Liver (tissue), 9 donors: Measurements from ENCODE around the gene SEPTIN2. TPM values are rescaled to one million over a fixed set of nuclear protein-coding genes. Genes with fewer than 3 reads are reported as not detected.
A peak's percentile ranks its signal among the peaks of the same experiment; 100 is the strongest.

ENCODE experiments used
- DNase-seq: peaks from one replicate; pipeline ENCODE4 v3.0.0-alpha.2; 2017; ENCODE audit warnings: low spot score
- H3K27ac ChIP-seq, 2 donors: one replicate each; pipeline ENCODE4 v1.7.0; 2013; ENCODE audit warnings: inconsistent platforms in 2 of 2, low read length in 2 of 2, control low read depth in 1 of 2, low read depth in 1 of 2, mild to moderate bottlenecking in 1 of 2
- H3K27me3 ChIP-seq, 4 donors: one replicate each; pipeline versions ENCODE4 v1.6.1 to v1.7.0; 2013; ENCODE audit warnings: low read length in 3 of 4, inconsistent platforms in 1 of 4, mild to moderate bottlenecking in 1 of 4, moderate library complexity in 1 of 4; ENCODE audit not compliant: control insufficient read depth in 4 of 4, insufficient read depth in 4 of 4
- H3K36me3 ChIP-seq, 4 donors: one replicate each; pipeline versions ENCODE4 v1.6.1 to v1.7.0; 2013; ENCODE audit warnings: low read length in 3 of 4, mild to moderate bottlenecking in 3 of 4, low read depth in 1 of 4, moderate library complexity in 1 of 4; ENCODE audit not compliant: control insufficient read depth in 4 of 4, insufficient read depth in 3 of 4
- H3K4me1 ChIP-seq, 4 donors: one replicate each; pipeline versions ENCODE4 v1.6.1 to v1.7.0; 2013; ENCODE audit warnings: low read length in 3 of 4, mild to moderate bottlenecking in 3 of 4, moderate library complexity in 1 of 4; ENCODE audit not compliant: control insufficient read depth in 4 of 4, insufficient read depth in 4 of 4
- H3K4me3 ChIP-seq, 3 donors: one replicate each; pipeline versions ENCODE4 v1.6.1 to v1.7.0; 2013; ENCODE audit warnings: low read length in 3 of 3, control low read depth in 1 of 3, low read depth in 1 of 3, mild to moderate bottlenecking in 1 of 3
- H3K9ac ChIP-seq, 2 donors: one replicate each; pipeline ENCODE4 v1.7.0; 2013; ENCODE audit warnings: low read length in 2 of 2, mild to moderate bottlenecking in 2 of 2, moderate library complexity in 2 of 2, control low read depth in 1 of 2, low read depth in 1 of 2
- H3K9me3 ChIP-seq, 4 donors: one replicate each; pipeline versions ENCODE4 v1.6.1 to v1.7.0; 2013; ENCODE audit warnings: low read length in 3 of 4; ENCODE audit not compliant: control insufficient read depth in 4 of 4
- EGR1 ChIP-seq, 2 donors: IDR thresholded peaks; 2 replicates each; pipeline ENCODE4 v1.6.1; 2016 to 2018; ENCODE audit warnings: antibody characterized with exemption in 2 of 2, low read depth in 2 of 2
- FOXA1 ChIP-seq: IDR thresholded peaks from 2 replicates; pipeline ENCODE4 v1.6.1; 2016; ENCODE audit warnings: antibody characterized with exemption
- FOXA2 ChIP-seq: IDR thresholded peaks from 2 replicates; pipeline ENCODE4 v1.6.1; 2016; ENCODE audit warnings: antibody characterized with exemption
- GABPA ChIP-seq, 2 donors: IDR thresholded peaks in 1 of 2; conservative IDR thresholded peaks in 1 of 2; 2 replicates each; pipeline ENCODE4 v1.6.1; 2016; ENCODE audit warnings: antibody characterized with exemption in 2 of 2, mild to moderate bottlenecking in 1 of 2, moderate library complexity in 1 of 2
- HNF4A ChIP-seq, 2 donors: conservative IDR thresholded peaks; 2 replicates each; pipeline ENCODE4 v1.6.1; 2016; ENCODE audit warnings: antibody characterized with exemption in 2 of 2, mild to moderate bottlenecking in 2 of 2
- HNF4G ChIP-seq: IDR thresholded peaks from 2 replicates; pipeline ENCODE4 v1.6.1; 2016; ENCODE audit warnings: antibody characterized with exemption
- NR2F2 ChIP-seq: IDR thresholded peaks from 2 replicates; pipeline ENCODE4 v1.6.1; 2016; ENCODE audit warnings: antibody characterized with exemption
- RAD21 ChIP-seq, 2 donors: IDR thresholded peaks; 2 replicates each; pipeline ENCODE4 v1.6.1; 2016; ENCODE audit warnings: antibody characterized with exemption in 2 of 2, mild to moderate bottlenecking in 2 of 2
- RXRA ChIP-seq, 2 donors: IDR thresholded peaks; 2 replicates each; pipeline ENCODE4 v1.6.1; 2017 to 2018; ENCODE audit warnings: antibody characterized with exemption in 2 of 2, mild to moderate bottlenecking in 1 of 2
- SP1 ChIP-seq: IDR thresholded peaks from 2 replicates; pipeline ENCODE4 v1.6.1; 2018; ENCODE audit warnings: antibody characterized with exemption, mild to moderate bottlenecking
- TAF1 ChIP-seq: conservative IDR thresholded peaks from 2 replicates; pipeline ENCODE4 v1.6.1; 2016; ENCODE audit warnings: antibody characterized with exemption, mild to moderate bottlenecking
- YY1 ChIP-seq: IDR thresholded peaks from 2 replicates; pipeline ENCODE4 v1.6.1; 2016; ENCODE audit warnings: antibody characterized with exemption, mild to moderate bottlenecking
- WGBS: extraction: QIAGEN DNeasy Blood & Tissue Kit; methylation state at CpG from one replicate; pipeline ENCODE4 v1.1.7; 2013; 5-methylcytosine and 5-hydroxymethylcytosine counted together
- polyA plus RNA-seq, 2 donors: library from polyadenylated mRNA; stranded (reverse) in 1 of 2; unstranded in 1 of 2; fragments of 200-250 nt in 1 of 2; fragments of >200 nt in 1 of 2; fragmentation: Nextera tagmentation in 1 of 2; extraction: Ambion mirVana in 1 of 2; gene quantifications; one replicate each; pipeline versions ENCODE4 v1.2.1 to v1.2.3, GENCODE V29; 2013 to 2015
- total RNA-seq, 2 donors: library from RNA; depleted of rRNA; stranded (reverse); fragments of >200 nt; gene quantifications; one replicate each; pipeline ENCODE4 v1.2.3, GENCODE V29; 2014
- TF ChIP-seq, protein P1 (sequence below): IDR thresholded peaks from 2 replicates; pipeline ENCODE4 v1.6.1; 2016; ENCODE audit warnings: antibody characterized with exemption, mild to moderate bottlenecking
- TF ChIP-seq, protein P2 (sequence below): fragments of 150-350 bp; IDR thresholded peaks from 2 replicates; pipeline ENCODE4 v1.5.1; 2017; ENCODE audit warnings: improper control_type of control experiment, low read depth, low read length; ENCODE audit not compliant: missing input control
- TF ChIP-seq, protein P3 (sequence below): IDR thresholded peaks from 2 replicates; pipeline ENCODE4 v1.6.1; 2016; ENCODE audit warnings: antibody characterized with exemption
- TF ChIP-seq, protein P4 (sequence below): IDR thresholded peaks from 2 replicates; pipeline ENCODE4 v1.6.1; 2016; ENCODE audit warnings: antibody characterized with exemption
- TF ChIP-seq, protein P5 (sequence below): IDR thresholded peaks from 2 replicates; pipeline ENCODE4 v1.6.1; 2016; ENCODE audit warnings: antibody characterized with exemption
- donor health status: healthy.
- donor health status: healthy.
- donor health status: healthy.
- donor health status: healthy.
- donor health status: healthy.

SEPTIN2 gene
- total and polyA plus RNA-seq, 4 donors: 63.7 to 147 (median 96.9) TPM

DNA sequence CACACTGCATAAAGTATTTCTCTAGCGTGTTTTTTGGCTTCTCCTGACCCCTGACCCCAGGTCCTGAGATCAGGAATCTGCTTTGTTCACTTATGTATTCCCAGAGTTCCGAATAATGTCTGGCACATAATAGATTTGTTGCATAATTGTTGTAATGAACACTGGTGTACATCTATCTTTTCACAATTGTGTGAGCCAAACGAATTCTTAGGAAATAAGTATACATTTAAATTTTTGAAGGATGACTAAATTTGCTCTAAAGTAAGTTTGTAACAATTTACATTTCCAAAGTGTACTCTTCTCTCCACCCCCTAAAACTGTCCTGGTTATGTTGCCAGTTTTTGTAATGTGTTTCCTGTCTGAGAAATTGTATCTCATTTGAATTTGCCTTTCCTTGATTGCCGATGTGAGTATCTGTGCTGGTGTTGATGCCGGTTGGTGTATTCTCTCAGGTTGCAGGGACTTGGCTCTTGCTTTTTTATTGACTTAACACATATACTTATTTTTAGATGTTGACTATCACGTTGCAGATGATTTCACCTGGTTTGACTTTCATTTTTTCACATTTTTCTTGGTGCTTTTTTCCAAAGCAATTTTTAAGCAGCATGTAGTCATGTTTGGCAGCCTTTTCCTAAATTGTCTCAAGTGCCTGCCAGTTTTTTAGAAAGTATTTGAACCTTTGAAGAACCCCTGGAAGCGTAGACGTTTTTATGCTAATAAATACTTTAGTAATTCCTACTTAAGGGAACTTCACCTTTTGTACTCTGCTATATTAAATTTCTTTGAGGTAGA lies 24.3 kb downstream of the SEPTIN2 start:
- Histone ChIP-seq H3K9me3 (no peaks in the 10 kb centered on the region), H3K4me1 (peaks cover 0 to 12% (median 2%) of the 10 kb centered on the region in 4 donors), H3K36me3 (peaks cover 16 to 73% (median 54%) of the 10 kb centered on the region in 4 donors), H3K9ac (no peak overlapping the region), H3K4me3 (no peak overlapping the region), H3K27me3 (no peaks in the 10 kb centered on the region), H3K27ac (no peak overlapping the region)
- 44% methylated on average over 8 of the region's 8 CpGs for WGBS
- DNase-seq: no peak
- TF ChIP-seq NR2F2 (no peak), HNF4A (conservative IDR thresholded peaks at IDR 0.05) (peak in 1 of 2 donors; percentile 14)

DNA sequence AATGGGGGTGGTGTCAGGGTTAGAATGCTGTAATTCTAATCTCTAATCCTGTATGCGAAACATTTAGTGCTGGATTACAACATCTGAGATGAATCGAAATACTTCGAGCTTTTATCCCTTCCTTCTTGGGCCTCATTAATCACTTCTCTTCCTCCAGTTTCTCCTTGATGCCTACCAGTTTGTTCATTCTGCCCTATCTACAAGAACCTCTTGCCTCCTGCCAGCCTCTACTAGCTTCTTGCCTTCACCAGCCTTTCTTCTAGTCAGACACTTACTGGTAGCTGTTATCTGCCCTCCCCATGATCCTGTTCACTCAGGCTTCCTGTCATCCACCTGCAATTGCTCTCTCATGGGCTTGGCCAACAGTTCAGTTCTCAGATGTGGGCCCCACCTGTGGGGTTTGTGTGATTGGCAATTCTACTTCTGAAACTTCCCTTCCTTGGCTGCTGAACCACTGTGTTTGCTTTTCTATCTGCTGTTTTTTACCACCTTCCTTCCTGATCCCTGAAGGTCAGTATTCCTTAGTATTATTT lies 25.0 kb downstream of the SEPTIN2 start:
- TF ChIP-seq HNF4G (no peak), SP1 (no peak), NR2F2 (no peak), GABPA (IDR thresholded peaks at IDR 0.05 in 1 of 2, conservative IDR thresholded peaks at IDR 0.05 in 1 of 2) (no peak), EGR1 (IDR thresholded peaks at IDR 0.05; ENCODE audit: low read depth in 2 of 2) (no peak), RXRA (IDR thresholded peaks at IDR 0.05) (no peak), HNF4A (conservative IDR thresholded peaks at IDR 0.05) (no peak), TAF1 (no peak), FOXA1 (no peak), YY1 (no peak), FOXA2 (no peak), RAD21 (IDR thresholded peaks at IDR 0.05) (no peak)
- TF ChIP-seq, protein P1, sequence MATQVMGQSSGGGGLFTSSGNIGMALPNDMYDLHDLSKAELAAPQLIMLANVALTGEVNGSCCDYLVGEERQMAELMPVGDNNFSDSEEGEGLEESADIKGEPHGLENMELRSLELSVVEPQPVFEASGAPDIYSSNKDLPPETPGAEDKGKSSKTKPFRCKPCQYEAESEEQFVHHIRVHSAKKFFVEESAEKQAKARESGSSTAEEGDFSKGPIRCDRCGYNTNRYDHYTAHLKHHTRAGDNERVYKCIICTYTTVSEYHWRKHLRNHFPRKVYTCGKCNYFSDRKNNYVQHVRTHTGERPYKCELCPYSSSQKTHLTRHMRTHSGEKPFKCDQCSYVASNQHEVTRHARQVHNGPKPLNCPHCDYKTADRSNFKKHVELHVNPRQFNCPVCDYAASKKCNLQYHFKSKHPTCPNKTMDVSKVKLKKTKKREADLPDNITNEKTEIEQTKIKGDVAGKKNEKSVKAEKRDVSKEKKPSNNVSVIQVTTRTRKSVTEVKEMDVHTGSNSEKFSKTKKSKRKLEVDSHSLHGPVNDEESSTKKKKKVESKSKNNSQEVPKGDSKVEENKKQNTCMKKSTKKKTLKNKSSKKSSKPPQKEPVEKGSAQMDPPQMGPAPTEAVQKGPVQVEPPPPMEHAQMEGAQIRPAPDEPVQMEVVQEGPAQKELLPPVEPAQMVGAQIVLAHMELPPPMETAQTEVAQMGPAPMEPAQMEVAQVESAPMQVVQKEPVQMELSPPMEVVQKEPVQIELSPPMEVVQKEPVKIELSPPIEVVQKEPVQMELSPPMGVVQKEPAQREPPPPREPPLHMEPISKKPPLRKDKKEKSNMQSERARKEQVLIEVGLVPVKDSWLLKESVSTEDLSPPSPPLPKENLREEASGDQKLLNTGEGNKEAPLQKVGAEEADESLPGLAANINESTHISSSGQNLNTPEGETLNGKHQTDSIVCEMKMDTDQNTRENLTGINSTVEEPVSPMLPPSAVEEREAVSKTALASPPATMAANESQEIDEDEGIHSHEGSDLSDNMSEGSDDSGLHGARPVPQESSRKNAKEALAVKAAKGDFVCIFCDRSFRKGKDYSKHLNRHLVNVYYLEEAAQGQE: no peak
- TF ChIP-seq, protein P2, sequence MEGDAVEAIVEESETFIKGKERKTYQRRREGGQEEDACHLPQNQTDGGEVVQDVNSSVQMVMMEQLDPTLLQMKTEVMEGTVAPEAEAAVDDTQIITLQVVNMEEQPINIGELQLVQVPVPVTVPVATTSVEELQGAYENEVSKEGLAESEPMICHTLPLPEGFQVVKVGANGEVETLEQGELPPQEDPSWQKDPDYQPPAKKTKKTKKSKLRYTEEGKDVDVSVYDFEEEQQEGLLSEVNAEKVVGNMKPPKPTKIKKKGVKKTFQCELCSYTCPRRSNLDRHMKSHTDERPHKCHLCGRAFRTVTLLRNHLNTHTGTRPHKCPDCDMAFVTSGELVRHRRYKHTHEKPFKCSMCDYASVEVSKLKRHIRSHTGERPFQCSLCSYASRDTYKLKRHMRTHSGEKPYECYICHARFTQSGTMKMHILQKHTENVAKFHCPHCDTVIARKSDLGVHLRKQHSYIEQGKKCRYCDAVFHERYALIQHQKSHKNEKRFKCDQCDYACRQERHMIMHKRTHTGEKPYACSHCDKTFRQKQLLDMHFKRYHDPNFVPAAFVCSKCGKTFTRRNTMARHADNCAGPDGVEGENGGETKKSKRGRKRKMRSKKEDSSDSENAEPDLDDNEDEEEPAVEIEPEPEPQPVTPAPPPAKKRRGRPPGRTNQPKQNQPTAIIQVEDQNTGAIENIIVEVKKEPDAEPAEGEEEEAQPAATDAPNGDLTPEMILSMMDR: no peak
- TF ChIP-seq, protein P3, sequence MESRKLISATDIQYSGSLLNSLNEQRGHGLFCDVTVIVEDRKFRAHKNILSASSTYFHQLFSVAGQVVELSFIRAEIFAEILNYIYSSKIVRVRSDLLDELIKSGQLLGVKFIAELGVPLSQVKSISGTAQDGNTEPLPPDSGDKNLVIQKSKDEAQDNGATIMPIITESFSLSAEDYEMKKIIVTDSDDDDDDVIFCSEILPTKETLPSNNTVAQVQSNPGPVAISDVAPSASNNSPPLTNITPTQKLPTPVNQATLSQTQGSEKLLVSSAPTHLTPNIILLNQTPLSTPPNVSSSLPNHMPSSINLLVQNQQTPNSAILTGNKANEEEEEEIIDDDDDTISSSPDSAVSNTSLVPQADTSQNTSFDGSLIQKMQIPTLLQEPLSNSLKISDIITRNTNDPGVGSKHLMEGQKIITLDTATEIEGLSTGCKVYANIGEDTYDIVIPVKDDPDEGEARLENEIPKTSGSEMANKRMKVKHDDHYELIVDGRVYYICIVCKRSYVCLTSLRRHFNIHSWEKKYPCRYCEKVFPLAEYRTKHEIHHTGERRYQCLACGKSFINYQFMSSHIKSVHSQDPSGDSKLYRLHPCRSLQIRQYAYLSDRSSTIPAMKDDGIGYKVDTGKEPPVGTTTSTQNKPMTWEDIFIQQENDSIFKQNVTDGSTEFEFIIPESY: no peak
- TF ChIP-seq, protein P4, sequence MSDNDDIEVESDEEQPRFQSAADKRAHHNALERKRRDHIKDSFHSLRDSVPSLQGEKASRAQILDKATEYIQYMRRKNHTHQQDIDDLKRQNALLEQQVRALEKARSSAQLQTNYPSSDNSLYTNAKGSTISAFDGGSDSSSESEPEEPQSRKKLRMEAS: no peak
- TF ChIP-seq, protein P5, sequence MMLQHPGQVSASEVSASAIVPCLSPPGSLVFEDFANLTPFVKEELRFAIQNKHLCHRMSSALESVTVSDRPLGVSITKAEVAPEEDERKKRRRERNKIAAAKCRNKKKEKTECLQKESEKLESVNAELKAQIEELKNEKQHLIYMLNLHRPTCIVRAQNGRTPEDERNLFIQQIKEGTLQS: no peak
- WGBS: 86% methylated on average over 3 of the region's 3 CpGs

More for the DNA sequence above, 25.0 kb downstream of the SEPTIN2 start:
- DNase-seq: no peak
- peaks cover 0 to 12% (median 2%) of the 10 kb centered on the region in 4 donors for H3K4me1 ChIP-seq
- H3K9me3 ChIP-seq: no peaks in the 10 kb centered on the region
- no peaks in the 10 kb centered on the region for H3K27me3 ChIP-seq
- H3K36me3 ChIP-seq: peaks cover 18 to 75% (median 58%) of the 10 kb centered on the region in 4 donors
- no peak overlapping the region for H3K27ac ChIP-seq
- no peak overlapping the region for H3K9ac ChIP-seq
- H3K4me3 ChIP-seq: no peak overlapping the region
